ENCODE results near the gene STARD3. TPM values are rescaled to one million over a fixed set of nuclear protein-coding genes. Genes with fewer than 3 reads are reported as not detected.
A peak's percentile ranks its signal among the peaks of the same experiment; 100 is the strongest.

The STARD3 gene
- total RNA-seq, 2 donors from 2014 or later: 60.3 to 60.5 TPM

DNA sequence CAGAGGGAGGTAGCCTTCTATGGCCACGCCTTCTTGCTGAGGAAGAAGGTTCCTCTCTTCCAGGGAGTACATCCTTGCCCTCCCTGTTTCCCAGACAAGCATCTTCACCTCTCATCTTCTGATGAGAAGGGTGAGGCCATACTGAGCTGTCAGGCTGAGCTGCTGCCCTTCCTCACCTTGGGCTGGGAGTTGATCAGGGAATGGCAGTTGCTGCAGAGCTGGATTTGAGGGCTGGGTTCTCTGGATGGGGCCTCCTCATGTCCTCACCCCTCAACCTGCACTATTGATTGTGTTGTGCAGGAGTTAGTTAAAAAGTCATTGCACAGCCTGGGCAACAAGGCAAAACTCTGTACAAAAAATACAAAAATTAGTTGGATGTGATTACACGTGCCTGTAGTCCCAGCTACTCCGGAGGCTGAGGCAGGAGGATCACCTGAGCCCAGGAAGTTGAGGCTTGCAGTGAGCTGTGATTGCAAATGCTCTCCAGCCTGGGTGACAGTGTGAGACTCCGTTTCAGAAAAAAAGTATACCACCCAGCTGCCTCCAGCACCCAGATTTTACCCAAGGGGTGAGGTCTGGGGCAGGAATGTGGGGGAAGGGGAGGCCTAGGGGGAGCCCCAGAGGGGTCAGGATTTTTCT lies 65.0 kb downstream of the STARD3 start:
- H3K27ac Mint-ChIP-seq: peak overlapping the region; percentile 75
- H3K4me3 ChIP-seq (ENCODE audit: low read length): peak overlapping the region; percentile 93
- 75 to 94% methylated on average over 2 to 4 of the region's 4 CpGs for WGBS, 2 experiments (ENCODE audit: insufficient coverage in 1 of 2, insufficient read length in 1 of 2)
- no peak for DNase-seq
- H3K9me3 Mint-ChIP-seq: no peaks in the 10 kb centered on the region
- H3K9ac ChIP-seq (ENCODE audit: extremely low read depth, low read length, poor library complexity, severe bottlenecking): peak overlapping the region; percentile 89
- H3K27me3 ChIP-seq (ENCODE audit: control insufficient read depth, insufficient read depth, low read length, poor library complexity, severe bottlenecking): no peaks in the 10 kb centered on the region
- H3K4me3 Mint-ChIP-seq: peak overlapping the region; percentile 90
- no peaks in the 10 kb centered on the region for H3K9me3 ChIP-seq (ENCODE audit: control insufficient read depth, low read length)
- H3K4me1 ChIP-seq (ENCODE audit: control insufficient read depth, insufficient read depth, low read length): peaks cover 13% of the 10 kb centered on the region
- peaks cover under 1% of the 10 kb centered on the region for H3K36me3 Mint-ChIP-seq (ENCODE audit: low read depth)
- TF ChIP-seq, protein P1, sequence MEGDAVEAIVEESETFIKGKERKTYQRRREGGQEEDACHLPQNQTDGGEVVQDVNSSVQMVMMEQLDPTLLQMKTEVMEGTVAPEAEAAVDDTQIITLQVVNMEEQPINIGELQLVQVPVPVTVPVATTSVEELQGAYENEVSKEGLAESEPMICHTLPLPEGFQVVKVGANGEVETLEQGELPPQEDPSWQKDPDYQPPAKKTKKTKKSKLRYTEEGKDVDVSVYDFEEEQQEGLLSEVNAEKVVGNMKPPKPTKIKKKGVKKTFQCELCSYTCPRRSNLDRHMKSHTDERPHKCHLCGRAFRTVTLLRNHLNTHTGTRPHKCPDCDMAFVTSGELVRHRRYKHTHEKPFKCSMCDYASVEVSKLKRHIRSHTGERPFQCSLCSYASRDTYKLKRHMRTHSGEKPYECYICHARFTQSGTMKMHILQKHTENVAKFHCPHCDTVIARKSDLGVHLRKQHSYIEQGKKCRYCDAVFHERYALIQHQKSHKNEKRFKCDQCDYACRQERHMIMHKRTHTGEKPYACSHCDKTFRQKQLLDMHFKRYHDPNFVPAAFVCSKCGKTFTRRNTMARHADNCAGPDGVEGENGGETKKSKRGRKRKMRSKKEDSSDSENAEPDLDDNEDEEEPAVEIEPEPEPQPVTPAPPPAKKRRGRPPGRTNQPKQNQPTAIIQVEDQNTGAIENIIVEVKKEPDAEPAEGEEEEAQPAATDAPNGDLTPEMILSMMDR (conservative IDR thresholded peaks at IDR 0.05): no peak
- H3K27ac ChIP-seq (ENCODE audit: low read depth, low read length): no peak overlapping the region
- peaks cover 2% of the 10 kb centered on the region for H3K36me3 ChIP-seq (ENCODE audit: control insufficient read depth, insufficient read depth, low read length)
- H3K4me1 Mint-ChIP-seq: peaks cover 58% of the 10 kb centered on the region
- peaks cover 5% of the 10 kb centered on the region for H3K27me3 Mint-ChIP-seq (ENCODE audit: insufficient read depth)

GRCh38 chr17:39702901-39703893 lies 66.3 kb downstream of the STARD3 start:
- TF ChIP-seq, protein P1 (conservative IDR thresholded peaks at IDR 0.05): no peak
- peak overlapping the region; percentile 10 for H3K4me3 Mint-ChIP-seq
- Histone ChIP-seq H3K27me3 (ENCODE audit: control insufficient read depth, insufficient read depth, low read length, poor library complexity, severe bottlenecking) (no peaks in the 10 kb centered on the region), H3K4me3 (ENCODE audit: low read length) (peak overlapping the region; percentile 28), H3K9ac (ENCODE audit: extremely low read depth, low read length, poor library complexity, severe bottlenecking) (no peak overlapping the region), H3K36me3 (ENCODE audit: control insufficient read depth, insufficient read depth, low read length) (peaks cover 13% of the 10 kb centered on the region), H3K4me1 (ENCODE audit: control insufficient read depth, insufficient read depth, low read length) (peaks cover 13% of the 10 kb centered on the region), H3K9me3 (ENCODE audit: control insufficient read depth, low read length) (no peaks in the 10 kb centered on the region), H3K27ac (ENCODE audit: low read depth, low read length) (no peak overlapping the region)
- DNase-seq: no peak
- H3K9me3 Mint-ChIP-seq: no peaks in the 10 kb centered on the region
- H3K27me3 Mint-ChIP-seq (ENCODE audit: insufficient read depth): no peaks in the 10 kb centered on the region
- peak overlapping the region; percentile 30 for H3K27ac Mint-ChIP-seq
- H3K36me3 Mint-ChIP-seq (ENCODE audit: low read depth): peaks cover 7% of the 10 kb centered on the region
- WGBS, 2 experiments (ENCODE audit: insufficient coverage in 1 of 2, insufficient read length in 1 of 2): 86 to 89% methylated on average over 6 to 11 of the region's 12 CpGs
- peaks cover 57% of the 10 kb centered on the region for H3K4me1 Mint-ChIP-seq

DNA sequence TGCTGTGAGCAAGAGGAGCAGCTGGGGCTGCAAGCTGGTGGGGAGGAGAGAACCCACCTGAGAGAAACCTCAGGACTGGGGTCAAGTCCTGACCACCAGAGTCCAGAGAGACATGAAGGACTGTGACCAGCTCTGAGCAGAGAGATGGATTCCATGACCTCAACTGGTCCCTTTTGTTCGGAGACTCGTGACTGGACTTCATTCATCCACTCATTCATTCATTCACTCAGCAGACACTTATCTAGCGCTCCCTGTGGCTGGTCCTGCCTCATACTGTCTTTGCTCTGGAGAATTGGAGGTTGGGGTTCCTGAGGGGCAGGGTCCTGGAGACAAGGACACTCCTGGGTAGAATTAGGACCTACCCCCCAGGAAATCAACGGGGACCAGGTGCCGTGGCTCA lies 67.0 kb downstream of the STARD3 start:
- H3K9me3 ChIP-seq (ENCODE audit: control insufficient read depth, low read length): no peaks in the 10 kb centered on the region
- peak overlapping the region; percentile 10 for H3K4me3 Mint-ChIP-seq
- H3K36me3 ChIP-seq (ENCODE audit: control insufficient read depth, insufficient read depth, low read length): peaks cover 20% of the 10 kb centered on the region
- peaks cover 12% of the 10 kb centered on the region for H3K36me3 Mint-ChIP-seq (ENCODE audit: low read depth)
- no peaks in the 10 kb centered on the region for H3K27me3 Mint-ChIP-seq (ENCODE audit: insufficient read depth)
- TF ChIP-seq, protein P1 (conservative IDR thresholded peaks at IDR 0.05): no peak
- peaks cover 55% of the 10 kb centered on the region for H3K4me1 Mint-ChIP-seq
- no peak overlapping the region for H3K4me3 ChIP-seq (ENCODE audit: low read length)
- no peak for DNase-seq
- H3K9ac ChIP-seq (ENCODE audit: extremely low read depth, low read length, poor library complexity, severe bottlenecking): no peak overlapping the region
- H3K27ac Mint-ChIP-seq: peak overlapping the region; percentile 13
- no peaks in the 10 kb centered on the region for H3K27me3 ChIP-seq (ENCODE audit: control insufficient read depth, insufficient read depth, low read length, poor library complexity, severe bottlenecking)
- no peaks in the 10 kb centered on the region for H3K9me3 Mint-ChIP-seq
- H3K4me1 ChIP-seq (ENCODE audit: control insufficient read depth, insufficient read depth, low read length): peaks cover 13% of the 10 kb centered on the region
- no peak overlapping the region for H3K27ac ChIP-seq (ENCODE audit: low read depth, low read length)
- 91 to 95% methylated on average over 2 to 5 of the region's 5 CpGs for WGBS, 2 experiments (ENCODE audit: insufficient coverage in 1 of 2, insufficient read length in 1 of 2)
